HG03280 (cell line): ENCODE measurements around the gene ITGB4.
"Not testable (repeated sequence)": the region's sequence is repeated elsewhere in the genome, so short reads cannot be mapped to it uniquely, and the experiment has no call there.

Source experiments
- ATAC-seq: cut with Tn5 transposase; IDR thresholded peaks from one replicate; pipeline ENCODE4 v1.9.1; 2021; ENCODE audit warnings: mild to moderate bottlenecking, moderate library complexity; ENCODE audit not compliant: unreplicated experiment

Gene ITGB4

GRCh38 chr17:75769536-75769935, 48.3 kb downstream of the ITGB4 start:
- ATAC-seq = no peak

- ATAC-seq = no peak
Observed at GRCh38 chr17:75771334-75772281, 50.3 kb downstream of the ITGB4 start.

GRCh38 chr17:75773121-75773807, 52.0 kb downstream of the ITGB4 start:
- no peak for ATAC-seq

DNA sequence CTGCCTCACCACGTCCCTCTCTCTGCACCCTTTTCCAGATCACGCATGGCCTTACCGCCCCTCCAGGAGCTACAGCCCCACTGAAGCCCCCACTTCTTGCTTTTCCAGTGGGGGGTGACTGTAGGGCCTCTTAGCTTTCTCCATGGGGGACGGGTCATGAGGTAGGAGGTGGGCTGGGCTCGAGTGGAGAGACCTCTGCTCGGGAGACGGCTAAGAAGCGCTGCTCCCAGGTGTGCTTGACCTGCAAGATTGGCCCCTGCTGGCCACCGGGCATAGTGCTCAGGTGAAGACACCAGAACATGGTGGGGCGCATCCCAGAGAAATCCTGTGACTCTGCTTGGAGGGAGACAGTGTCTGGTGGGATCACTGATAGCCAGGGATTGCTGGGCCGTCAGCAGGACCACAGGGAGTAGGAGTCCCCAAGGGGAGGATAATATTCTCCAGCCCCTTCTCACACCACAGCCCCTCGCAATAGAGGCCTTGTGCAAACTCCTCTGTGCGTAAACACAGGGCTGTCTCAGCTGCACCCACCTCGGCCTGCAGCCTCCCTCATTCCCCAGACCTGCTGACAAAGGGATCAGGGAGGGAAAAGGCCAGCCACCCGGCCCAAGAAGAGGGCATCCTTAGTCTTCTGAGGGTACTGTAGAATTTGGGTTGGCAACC, 52.7 kb downstream of the ITGB4 start:
- ATAC-seq = no peak

- ATAC-seq = no peak
Observed at GRCh38 chr17:75774471-75774990, 53.3 kb downstream of the ITGB4 start.

- ATAC-seq = no peak
Observed at GRCh38 chr17:75774991-75775668, 53.9 kb downstream of the ITGB4 start.

GRCh38 chr17:75776386-75777295, 55.4 kb downstream of the ITGB4 start:
- no peak for ATAC-seq

GRCh38 chr17:75777296-75777922, 56.1 kb downstream of the ITGB4 start:
- ATAC-seq = no peak

DNA sequence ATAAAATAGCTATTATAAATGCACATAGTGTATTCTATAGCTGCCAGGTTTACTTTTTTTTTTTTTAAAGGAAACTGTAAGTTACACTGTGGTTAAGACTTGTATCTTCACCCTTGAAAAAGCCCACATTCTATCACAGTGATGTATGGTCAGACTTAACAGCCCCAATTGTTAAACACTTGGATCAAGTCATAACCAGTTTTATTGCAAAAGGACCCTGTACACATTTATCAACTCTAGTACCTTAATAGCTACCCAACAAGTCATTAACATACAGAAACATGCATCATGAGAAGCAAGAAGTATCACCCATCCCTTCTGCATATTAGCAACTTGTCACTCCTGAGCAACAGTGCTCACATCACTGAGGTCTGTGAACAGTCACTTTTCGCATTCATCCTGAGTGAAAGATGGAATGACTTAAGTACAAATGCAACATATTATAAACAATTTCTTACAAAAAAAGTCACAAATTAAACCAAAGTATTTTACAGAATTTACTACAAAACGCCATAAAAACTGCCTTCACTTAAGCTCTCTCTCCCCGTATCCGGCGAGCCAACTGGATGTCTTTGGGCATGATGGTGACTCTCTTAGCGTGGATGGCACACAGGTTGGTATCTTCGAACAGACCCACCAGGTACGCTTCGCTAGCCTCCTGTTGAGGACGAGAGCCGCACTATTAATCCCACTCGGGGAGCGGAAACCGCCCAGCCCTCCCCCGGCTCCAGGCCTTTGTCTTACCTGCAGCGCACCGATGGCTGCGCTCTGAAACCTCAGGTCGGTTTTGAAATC, 57.0 kb downstream of the ITGB4 start:
- ATAC-seq = not testable (repeated sequence)

DNA sequence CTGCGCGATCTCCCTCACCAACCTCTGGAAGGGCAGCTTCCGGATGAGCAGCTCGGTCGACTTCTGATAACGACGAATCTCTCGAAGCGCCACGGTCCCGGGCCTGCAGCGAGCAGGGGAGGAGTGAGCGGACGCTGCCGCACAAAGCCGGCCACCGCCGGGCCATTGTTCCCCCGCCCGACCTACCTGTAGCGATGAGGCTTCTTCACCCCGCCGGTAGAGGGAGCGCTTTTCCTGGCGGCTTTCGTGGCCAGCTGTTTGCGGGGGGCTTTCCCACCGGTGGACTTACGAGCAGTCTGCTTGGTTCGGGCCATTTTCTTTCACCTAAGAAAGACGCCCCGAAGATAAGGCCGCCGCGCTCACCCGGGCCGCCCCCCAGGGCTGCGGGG, 57.6 kb downstream of the ITGB4 start:
- ATAC-seq = peak; percentile 5

DNA sequence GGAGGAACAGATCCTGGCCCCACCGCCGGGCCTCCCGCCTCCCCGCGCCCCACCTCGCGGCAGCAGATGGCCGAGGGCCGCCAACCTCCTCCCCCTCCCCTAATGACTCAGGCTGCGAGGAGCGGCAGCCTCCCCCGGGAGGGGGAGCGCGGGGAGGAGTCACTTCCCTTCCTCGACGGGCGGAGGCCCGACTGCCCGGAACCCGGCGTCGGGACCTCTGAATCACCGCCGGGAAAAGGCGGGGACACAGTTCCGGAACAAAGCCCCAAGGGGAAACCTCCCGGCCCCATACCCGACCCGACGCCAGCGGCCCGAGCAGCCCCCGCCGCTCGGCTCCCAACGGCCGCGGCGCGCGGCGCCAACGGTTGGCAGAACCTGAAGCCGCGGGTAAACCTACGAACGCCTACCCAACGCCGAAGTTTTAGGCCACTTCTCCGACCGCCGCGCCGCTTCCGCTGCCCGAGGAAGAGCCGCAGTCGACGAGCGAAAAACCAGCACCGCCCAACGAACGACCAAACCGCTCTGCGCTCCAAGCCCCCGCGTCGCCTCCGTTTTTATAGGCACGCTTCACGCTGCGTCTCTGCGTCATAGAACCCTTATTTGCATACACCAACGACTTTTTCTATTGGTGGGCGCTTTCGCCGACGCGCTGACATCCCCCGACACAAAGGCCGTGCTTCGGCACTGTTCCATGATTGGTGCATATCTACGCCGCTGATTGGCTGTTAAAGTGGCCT, 58.2 kb downstream of the ITGB4 start:
- ATAC-seq = peak; percentile 75

GRCh38 chr17:75779987-75780889, 59.0 kb downstream of the ITGB4 start:
- ATAC-seq = no peak

DNA sequence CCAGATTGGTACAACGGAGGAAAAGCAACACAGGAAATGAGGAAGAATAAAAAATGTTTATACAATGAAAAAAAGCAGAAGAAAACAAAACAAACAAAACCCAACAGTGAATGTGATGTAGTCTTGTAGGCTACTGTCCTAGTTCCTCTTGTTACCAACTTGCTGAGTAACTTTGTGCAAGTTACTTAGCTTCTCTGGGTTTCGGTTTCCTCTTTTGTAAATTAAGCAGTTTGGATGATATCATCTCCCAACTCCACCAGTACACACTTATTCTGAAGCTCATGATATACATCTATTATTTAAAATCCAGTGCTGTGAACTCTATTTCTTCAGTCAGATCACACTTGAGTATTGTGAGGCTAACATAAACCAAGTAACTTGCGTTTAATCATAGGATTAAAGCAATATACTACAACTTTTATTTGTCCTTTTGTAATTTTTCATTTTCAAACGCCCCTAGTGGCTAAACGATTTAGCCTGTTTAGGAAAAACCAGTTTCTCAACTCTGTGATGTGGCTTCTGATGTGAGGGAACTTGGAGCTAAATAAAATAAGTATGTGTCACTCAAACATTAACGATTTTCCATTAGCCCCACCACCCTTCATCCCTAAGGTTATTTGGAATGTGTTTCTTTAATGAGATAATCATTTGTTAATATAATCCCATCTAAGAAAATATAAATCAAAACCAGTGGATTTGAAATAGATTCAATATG, 62.0 kb downstream of the ITGB4 start:
- ATAC-seq = no peak

GRCh38 chr17:75783803-75784472, 62.7 kb downstream of the ITGB4 start:
- ATAC-seq = peak; percentile 1

GRCh38 chr17:75784473-75785015, 63.3 kb downstream of the ITGB4 start, which contains the start of gene UNK:
UNK (plus strand) TSS chr17:75784806; CDS start chr17:75784881, 75 bp downstream.
- ATAC-seq = peak; percentile 58
